Activated B cell treated with CpG ODN at 0.5 μM for 24 hours (primary cell): ENCODE data around the gene EEF2K. TPM values are rescaled to one million over a fixed set of nuclear protein-coding genes. Genes with fewer than 3 reads are reported as not detected.

Source experiments
- ATAC-seq: fragments of 200-7000 bp; cut with Tn5 transposase; one replicate; pipeline ENCODE4 v1.10.0; 2021; ENCODE audit warnings: low read depth, mild to moderate bottlenecking, moderate library complexity
- CTCF ChIA-PET: fragments of 350-600 bp; sonication (Branson Sonifier 250); formaldehyde crosslinking; loops from one replicate; lab custom pipeline; 2021; ENCODE audit warnings: antibody characterized with exemption; lab: Charles Lee
- POLR2A ChIA-PET: fragments of 350-600 bp; sonication (Branson Sonifier 250); formaldehyde crosslinking; loops from one replicate; lab custom pipeline; 2021; ENCODE audit warnings: antibody characterized with exemption; lab: Charles Lee
- DNase-seq: peaks from one replicate; pipeline ENCODE4 v3.0.0; 2022
- H3K27ac Mint-ChIP-seq: one replicate; pipeline ENCODE4 v1.8.0; 2020; ENCODE audit warnings: mixed read lengths
- H3K27me3 Mint-ChIP-seq: one replicate; pipeline ENCODE4 v1.8.0; 2021; ENCODE audit warnings: mixed read lengths
- H3K36me3 Mint-ChIP-seq: one replicate; pipeline ENCODE4 v1.8.0; 2021; ENCODE audit warnings: low read depth, mixed read lengths
- H3K4me1 Mint-ChIP-seq: one replicate; pipeline ENCODE4 v1.8.0; 2021; ENCODE audit warnings: mixed read lengths
- H3K4me3 Mint-ChIP-seq: one replicate; pipeline ENCODE4 v1.8.0; 2020; ENCODE audit warnings: mild to moderate bottlenecking, mixed read lengths
- H3K9me3 Mint-ChIP-seq: one replicate; pipeline ENCODE4 v1.8.0; 2020; ENCODE audit warnings: mixed read lengths
- CTCF ChIP-seq: fragments of 200-600 bp; IDR thresholded peaks from one replicate; pipeline ENCODE4 v1.8.0; 2022; ENCODE audit warnings: antibody characterized with exemption, mild to moderate bottlenecking
- intact Hi-C: fragments of 100-400 bp; cut with micrococcal nuclease; formaldehyde crosslinking; loops from one replicate; pipeline ENCODE4 v1.15.1; 2024
- total RNA-seq: library from RNA; stranded (reverse); gene quantifications from 2 replicates; pipeline ENCODE4 v1.2.3, GENCODE V29; 2022

EEF2K gene
- total RNA-seq, 1 donor from 2014 or later: 29.7 TPM

- CTCF ChIA-PET: no interaction called here
- Mint-ChIP-seq H3K36me3 (peaks cover 94% of the 10 kb centered on the region), H3K27me3 (no peaks in the 10 kb centered on the region), H3K4me1 (no peaks in the 10 kb centered on the region), H3K4me3 (no peak overlapping the region), H3K27ac (no peak overlapping the region), H3K9me3 (no peaks in the 10 kb centered on the region)
- intact Hi-C loops: no loop called here
- no peak for TF ChIP-seq CTCF
- ATAC-seq: no peak
- DNase-seq: no peak
- POLR2A ChIA-PET: no interaction called here
These were observed 120.2 kb downstream of the EEF2K start for GRCh38 chr16:22326369-22326652.

GRCh38 chr16:22326771-22327445, 120.8 kb downstream of the EEF2K start:
- Mint-ChIP-seq H3K36me3 (peaks cover 96% of the 10 kb centered on the region), H3K9me3 (no peaks in the 10 kb centered on the region), H3K4me1 (no peaks in the 10 kb centered on the region), H3K27ac (no peak overlapping the region), H3K27me3 (no peaks in the 10 kb centered on the region), H3K4me3 (no peak overlapping the region)
- ATAC-seq (no peak), DNase-seq (no peak)
- TF ChIP-seq CTCF: no peak
- CTCF ChIA-PET: no interaction called here
- intact Hi-C loops: no loop called here
- POLR2A ChIA-PET: no interaction called here

- Mint-ChIP-seq H3K27me3 (no peaks in the 10 kb centered on the region), H3K36me3 (peaks cover 97% of the 10 kb centered on the region), H3K4me1 (no peaks in the 10 kb centered on the region), H3K9me3 (no peaks in the 10 kb centered on the region), H3K27ac (no peak overlapping the region), H3K4me3 (no peak overlapping the region)
- intact Hi-C loops: no loop called here
- TF ChIP-seq CTCF: no peak
- no peak for DNase-seq
- POLR2A ChIA-PET: no interaction called here
- no peak for ATAC-seq
- CTCF ChIA-PET: no interaction called here
These were observed 121.3 kb downstream of the EEF2K start for GRCh38 chr16:22327446-22327775.

- Mint-ChIP-seq H3K36me3 (peaks cover 92% of the 10 kb centered on the region), H3K27ac (no peak overlapping the region), H3K9me3 (no peaks in the 10 kb centered on the region), H3K4me3 (no peak overlapping the region), H3K27me3 (no peaks in the 10 kb centered on the region), H3K4me1 (no peaks in the 10 kb centered on the region)
- ChIA-PET CTCF (no interaction called here), POLR2A (no interaction called here)
- no peak for ATAC-seq
- intact Hi-C loops: no loop called here
- TF ChIP-seq CTCF: no peak
- DNase-seq: no peak
These were observed 122.1 kb downstream of the EEF2K start for GRCh38 chr16:22328081-22328725.

GRCh38 chr16:22329199-22329695, 123.2 kb downstream of the EEF2K start:
- H3K27ac Mint-ChIP-seq: no peak overlapping the region
- DNase-seq (no peak), ATAC-seq (no peak)
- no peaks in the 10 kb centered on the region for H3K4me1 Mint-ChIP-seq
- H3K36me3 Mint-ChIP-seq: peaks cover 92% of the 10 kb centered on the region
- H3K9me3 Mint-ChIP-seq: no peaks in the 10 kb centered on the region
- intact Hi-C loops: no loop called here
- no peaks in the 10 kb centered on the region for H3K27me3 Mint-ChIP-seq
- POLR2A ChIA-PET: interaction anchor here (0.7 kb wide), 1 partner anchor 8 kb away, joined by 3 read pairs; no protein-coding TSS in a partner anchor
- no peak for TF ChIP-seq CTCF
- CTCF ChIA-PET: interaction anchor here (1.1 to 1.5 kb wide), 2 partner anchors 8 to 10 kb away, joined by 4 read pairs; no protein-coding TSS in a partner anchor
- no peak overlapping the region for H3K4me3 Mint-ChIP-seq
